GM21717 (cell line): Measurements from ENCODE around the gene CHD9.
"Not testable (repeated sequence)": the region's sequence is repeated elsewhere in the genome, so short reads cannot be mapped to it uniquely, and the experiment has no call there.

Experiments
- ATAC-seq: cut with Tn5 transposase; IDR thresholded peaks from one replicate; pipeline ENCODE4 v1.9.1; 2021; ENCODE audit warnings: mild to moderate bottlenecking, moderate library complexity; ENCODE audit not compliant: unreplicated experiment

CHD9 gene

DNA sequence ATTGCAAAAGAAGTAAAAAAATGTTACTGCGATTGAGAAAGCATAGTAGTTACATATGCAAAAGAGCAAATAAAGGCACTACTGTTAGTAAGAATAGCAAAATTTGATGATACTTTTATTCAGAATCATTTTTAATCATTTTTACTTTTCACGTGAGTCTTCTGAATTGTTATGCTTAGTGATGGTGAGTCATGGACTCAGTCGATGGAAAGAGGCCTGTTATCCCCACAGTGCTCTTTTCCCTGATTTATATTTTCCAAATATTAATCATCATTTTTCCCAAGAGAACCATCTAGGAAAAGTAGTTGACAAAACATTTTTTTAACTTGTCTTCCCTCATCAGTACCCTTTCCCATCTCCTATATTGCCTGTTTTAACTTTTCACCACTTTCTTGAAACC is 181.1 kb downstream of the CHD9 start:
- no peak for ATAC-seq

DNA sequence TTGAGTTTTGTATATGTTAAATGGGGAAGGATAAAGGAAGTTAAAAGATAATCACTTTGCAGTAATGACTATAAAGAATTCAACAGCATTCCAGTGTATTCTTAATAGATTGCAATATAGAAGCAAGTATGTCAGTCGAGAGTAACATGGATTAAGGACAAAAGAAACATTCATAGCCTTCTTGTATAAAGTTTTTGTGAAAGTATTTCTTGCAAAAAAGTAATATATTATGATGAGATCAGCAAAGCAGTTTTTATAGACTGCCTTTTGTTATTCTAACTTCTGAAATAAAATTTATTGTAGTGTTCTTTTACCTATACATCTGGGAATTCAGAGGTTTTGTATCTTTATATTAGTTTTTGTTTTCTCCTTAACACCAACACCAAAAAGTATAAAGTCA is 194.5 kb downstream of the CHD9 start:
- no peak for ATAC-seq

DNA sequence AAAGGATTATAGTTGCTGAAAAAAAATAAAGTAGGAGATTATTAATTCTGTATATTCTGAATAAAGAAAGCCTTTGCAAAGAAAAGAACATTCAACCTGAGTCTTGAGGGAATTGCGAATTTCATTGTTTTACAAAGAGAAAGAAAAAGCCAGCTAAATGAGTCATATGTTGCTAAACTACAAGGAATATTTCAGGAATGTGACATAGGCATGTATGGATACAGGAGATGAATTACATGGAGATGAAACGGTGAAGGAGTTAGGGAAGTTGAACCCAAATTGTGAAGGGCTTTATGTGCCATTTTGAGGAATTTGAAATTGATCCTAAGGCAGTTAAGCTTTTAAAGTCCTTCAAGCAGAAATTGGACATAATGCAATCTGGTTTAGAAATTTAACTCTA is 202.2 kb downstream of the CHD9 start:
- no peak for ATAC-seq

DNA sequence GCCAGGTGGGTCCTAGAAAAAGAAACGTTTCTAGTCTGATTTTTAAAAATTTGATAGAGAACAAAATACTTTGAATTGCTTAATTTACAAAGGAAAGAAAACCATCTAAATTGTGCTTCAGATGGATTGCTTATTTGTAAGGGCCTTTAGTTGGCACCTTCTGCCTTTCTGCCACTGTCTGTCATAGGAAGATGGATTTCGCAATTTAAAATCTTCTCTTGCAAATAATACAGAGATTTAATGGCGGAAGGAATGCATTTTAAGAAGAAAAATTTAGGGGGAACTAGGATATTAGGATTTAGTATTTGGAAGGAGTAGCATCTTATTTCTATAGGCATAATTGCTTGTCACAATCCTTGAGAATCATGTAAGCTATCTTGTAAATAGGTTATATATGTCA is 204.0 kb downstream of the CHD9 start:
- no peak for ATAC-seq

DNA sequence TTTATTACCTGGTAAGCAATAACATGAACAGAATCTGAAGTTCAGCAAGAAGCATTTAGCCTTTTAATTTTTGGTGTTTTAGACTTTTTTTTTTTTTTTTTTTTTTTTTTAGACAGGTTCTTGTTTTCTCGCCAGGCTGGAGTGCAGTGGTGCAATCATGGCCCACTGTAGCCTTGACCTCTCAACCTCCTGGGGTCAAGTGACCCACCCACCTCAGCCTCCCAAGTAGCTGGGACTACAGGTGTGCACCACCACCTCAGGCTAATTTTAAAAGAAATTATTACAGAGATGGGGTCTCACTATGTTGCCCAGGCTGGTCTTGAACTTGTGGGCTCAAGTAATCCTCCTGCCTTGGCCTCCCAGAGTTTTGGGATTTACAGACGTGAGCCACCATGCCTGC is 206.5 kb downstream of the CHD9 start:
- no peak for ATAC-seq

DNA sequence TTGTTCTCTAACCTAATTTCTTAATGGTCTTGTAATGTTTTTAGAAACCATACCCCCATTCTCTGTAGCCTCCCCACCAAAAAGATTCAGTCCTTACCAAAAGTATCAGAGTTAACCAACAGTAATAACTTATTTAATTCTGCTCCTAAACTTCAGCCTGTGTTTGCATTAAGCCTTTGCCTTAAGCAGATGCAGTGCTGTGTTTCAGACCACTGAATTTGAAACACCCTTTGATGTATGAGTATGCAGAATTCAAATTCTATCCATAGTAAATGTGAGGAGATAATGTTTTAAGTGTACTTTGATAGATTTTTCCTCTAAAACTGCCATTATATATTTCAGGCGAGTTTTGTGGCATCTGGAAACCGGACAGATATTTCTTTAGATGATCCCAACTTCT is 207.9 kb downstream of the CHD9 start:
- ATAC-seq, result no peak

DNA sequence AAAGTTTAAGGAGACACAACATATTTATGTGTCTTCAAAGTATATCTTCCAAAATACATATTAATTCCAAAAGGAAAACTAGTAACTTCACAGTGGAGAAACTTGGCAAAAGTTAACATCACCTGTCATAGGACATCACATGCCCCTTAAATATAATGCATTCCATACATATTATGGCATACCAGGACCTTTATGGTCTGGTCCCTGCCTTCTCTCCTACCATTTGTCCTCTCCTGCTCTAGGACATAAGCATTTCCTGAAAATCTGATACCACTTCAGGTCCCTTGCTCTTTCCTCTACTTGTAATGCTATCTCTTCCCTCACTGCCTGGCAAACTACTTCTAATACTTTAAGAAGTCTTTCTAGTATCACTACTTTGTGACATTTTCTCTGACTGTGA is 211.4 kb downstream of the CHD9 start:
- ATAC-seq, result no peak

DNA sequence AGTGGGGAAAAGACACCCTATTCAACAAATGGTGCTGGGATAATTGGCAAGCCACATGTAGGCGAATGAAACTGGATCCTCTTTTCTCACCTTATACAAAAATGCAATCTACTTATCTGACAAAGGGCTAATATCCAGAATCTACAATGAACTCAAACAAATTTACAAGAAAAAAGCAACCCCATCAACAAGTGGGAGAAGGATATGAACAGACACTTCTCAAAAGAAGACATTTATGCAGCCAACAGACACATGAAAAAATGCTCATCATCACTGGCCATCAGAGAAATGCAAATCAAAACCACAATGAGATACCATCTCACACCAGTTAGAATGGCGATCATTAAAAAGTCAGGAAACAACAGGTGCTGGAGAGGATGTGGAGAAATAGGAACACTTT is 223.7 kb downstream of the CHD9 start:
- not testable (repeated sequence) for ATAC-seq

DNA sequence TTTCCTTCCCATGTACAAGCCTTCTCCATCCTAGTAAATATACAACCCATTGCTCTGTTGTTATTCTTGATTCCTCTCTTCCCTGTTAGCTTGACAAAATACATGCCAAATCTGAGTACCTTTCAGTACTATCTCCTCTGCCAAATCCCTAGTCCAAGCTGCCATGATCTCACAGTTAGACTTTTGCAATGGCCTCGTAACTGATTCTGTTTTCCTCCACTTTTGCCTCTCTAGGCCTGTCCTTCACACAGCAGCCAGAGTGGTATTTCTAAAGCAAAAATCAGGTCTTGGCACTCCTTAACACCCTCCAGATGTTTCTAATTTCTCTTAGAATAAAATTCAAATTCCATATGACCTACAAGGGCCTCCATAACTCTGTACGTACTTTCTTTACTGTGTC is 226.5 kb downstream of the CHD9 start:
- ATAC-seq, result no peak

DNA sequence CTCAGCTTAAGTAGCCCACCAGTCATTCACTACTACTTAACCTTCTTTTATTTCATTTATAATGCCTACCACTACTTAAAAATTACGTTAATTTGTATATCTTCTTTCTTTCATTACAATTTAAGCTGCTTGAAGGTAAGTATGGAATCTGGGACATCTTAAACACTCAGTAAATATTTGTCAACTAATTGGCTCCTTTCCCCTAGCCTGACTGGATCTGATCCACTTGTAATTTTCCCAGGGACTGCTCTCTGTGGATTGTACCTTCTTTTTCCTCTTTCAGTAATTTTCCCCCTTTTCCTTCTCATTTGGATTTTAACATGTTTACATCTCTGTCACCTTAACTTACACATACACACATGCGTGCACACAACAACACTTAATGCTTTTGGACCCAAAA is 227.1 kb downstream of the CHD9 start:
- no peak for ATAC-seq

DNA sequence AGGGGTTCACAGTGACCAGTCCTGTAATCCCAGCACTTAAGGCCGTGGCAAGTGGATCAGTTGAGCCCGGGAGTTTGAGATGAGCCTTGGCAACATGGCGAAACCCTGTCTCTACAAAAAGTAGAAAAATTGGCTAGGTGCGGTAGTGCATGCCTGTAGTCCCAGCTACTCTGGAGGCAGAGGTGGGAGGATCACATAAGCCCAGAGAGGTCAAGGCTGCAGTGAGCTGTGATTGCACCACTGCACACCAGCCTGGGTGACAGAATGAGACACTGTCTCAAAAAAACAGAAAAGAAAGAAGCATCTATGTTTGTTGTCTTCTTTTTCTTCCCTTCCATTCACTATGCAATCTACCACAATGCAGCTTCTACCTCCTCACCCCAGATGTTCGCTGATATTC is 227.5 kb downstream of the CHD9 start:
- ATAC-seq, result no peak

DNA sequence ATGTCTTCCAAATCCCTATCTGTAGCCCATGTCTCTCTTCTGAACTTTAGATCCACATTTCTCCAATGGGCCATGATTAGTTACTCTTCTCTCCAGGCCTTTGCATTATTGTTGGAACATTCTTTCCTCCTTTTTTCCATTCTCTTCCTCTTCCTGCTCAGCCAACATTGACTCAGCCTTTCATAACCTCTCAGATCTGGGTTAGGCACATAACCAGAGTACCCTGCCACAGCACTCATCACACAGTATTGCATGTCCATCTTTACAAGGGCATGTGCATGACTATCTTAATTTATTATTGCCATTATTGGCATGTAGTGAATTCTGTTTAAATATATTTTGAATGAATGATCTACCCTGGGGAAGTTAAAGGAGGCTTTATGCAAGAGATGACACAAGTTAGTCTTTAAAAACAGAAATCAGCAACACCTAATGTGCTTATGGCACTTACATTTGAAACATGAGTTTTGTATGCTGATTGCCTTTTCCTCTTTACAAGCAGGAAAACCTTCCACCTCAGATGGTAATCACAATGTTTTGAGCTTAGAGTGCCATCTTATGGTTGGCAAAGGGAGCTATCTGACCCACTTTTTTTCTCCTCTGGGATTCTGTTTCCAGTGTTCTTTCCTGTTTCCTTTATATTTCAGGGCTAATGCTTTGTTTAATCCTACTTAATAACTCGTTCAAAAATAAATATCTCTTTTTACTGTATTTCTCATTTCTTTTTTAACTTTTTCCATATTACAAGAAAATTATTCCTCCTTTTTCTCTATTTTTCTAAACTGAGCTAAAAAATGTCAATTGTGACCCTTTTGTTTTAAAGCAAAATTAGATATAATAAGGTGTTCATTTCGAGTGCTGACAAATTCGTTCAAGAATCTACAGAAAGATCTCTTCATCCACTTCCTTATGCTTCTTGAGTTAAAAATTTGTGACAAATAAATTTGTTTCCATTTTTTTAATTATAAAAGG is 228.5 kb downstream of the CHD9 start:
- ATAC-seq, result no peak

DNA sequence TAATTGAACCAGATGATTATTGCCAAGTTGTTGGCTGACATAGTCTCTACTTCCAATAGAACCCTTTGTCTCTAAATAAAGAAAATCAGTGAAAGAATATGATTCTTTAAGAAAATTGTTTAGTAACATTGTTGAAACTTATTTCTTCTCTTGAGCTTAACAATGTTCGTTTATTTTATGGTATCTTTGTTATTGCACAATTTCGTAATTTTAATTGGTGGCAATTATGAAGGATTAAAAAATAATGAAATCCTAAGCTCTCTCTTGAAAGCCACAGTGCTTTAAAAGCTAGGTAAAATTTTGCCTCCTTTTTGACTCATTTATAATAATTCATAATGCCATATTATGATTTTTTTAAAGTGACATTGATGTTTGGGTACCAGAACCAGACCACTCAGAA is 230.4 kb downstream of the CHD9 start:
- no peak for ATAC-seq

DNA sequence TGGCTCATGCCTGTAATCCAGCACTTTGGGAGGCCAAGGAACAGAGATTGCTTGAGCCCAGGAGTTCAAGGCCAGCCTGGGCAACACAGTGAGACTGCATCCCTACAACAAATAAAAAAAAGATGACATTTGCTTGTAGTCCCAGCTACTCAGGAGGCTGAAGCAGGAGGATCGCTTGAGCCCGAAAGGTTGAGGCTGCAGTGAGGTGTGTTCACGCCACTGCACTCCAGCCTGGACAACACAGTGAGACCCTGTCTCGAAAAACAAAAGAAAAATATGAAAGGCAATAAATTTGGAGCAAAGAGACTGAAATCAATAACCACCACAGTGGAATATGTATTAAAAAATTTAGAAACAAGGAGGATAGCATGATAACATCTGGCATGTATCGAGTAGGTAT is 235.7 kb downstream of the CHD9 start:
- no peak for ATAC-seq

DNA sequence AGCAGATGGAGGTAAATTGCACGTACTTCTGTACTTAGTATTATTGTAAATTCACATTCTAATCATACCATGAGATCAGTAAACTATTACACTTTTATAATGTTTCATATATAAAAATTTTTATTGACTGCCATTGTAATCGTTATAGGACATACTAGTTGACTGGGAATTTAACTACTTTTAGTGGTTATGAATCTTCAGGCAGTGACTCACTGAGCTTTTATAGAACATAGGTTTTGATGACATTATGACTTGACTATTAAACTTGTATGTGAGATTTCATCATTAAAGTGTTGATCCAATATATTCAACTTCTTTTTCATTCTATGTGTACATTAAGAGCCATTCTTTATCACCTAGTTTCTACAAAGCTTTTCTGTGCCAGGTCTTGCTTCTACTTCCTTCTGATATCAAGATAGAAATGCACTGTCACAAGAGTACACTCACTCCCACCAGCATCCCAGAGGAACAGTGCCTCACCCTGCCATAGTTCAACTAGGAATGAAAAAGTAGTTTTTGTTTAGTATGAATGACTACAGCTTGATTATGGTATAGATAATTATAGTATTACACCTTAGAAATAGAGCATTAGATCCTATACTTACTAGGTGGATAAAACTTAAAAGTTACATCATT is 237.1 kb downstream of the CHD9 start:
- no peak for ATAC-seq

DNA sequence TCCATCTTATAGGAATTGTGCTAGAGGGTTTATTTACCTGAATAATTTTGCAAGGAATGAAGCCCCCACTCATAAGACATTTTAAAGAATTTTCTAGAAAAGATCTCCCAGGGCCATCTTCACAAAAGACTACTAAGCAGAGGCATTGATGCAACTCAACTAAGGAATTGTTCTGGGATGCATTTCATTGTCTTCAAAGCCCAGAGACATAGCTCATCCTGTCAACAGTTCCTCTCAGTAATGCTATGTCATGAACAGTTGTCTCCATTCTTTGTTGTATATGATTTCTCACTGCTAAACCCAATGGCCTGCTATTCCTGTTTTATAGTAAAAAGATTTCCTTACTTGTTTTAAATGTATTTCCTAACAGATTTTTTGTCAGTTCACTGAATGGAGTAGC is 242.7 kb downstream of the CHD9 start:
- no peak for ATAC-seq

DNA sequence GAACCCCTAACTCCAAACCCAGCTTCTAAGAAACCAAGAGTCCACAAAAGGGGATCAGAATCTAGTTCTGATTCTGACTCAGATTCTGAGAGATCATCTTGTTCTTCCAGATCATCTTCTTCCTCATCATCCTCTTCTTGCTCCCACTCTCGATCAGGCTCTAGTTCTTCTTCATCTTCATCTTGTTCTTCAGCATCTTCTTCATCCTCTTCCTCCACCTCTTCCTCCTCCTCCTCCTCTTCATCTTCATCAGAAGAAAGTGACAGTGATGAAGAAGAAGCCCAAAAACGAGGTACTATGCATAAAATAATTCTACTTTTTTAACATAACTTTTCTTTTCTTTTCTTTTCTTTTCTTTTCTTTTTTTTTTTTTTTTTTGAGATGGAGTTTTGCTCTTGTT is 249.5 kb downstream of the CHD9 start:
- ATAC-seq, result no peak

DNA sequence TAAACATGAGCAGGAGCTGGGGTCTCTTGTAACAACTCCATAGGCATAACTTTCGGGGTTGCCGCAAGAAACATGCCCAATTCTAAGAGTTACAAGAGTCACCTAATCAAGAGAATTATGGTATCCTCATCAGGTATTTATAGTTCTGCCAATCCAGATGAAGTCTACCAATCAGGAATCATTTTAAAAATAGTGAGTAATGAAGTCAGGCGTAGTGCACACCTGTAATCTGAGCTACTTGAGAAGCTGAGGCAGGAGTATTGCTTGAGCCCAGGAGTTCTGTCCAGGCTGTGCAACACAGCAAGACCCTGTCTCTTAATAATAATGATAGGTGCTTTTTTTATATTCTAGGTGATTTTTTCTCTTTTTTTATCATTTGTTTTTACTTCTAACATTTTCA is 251.0 kb downstream of the CHD9 start:
- no peak for ATAC-seq

DNA sequence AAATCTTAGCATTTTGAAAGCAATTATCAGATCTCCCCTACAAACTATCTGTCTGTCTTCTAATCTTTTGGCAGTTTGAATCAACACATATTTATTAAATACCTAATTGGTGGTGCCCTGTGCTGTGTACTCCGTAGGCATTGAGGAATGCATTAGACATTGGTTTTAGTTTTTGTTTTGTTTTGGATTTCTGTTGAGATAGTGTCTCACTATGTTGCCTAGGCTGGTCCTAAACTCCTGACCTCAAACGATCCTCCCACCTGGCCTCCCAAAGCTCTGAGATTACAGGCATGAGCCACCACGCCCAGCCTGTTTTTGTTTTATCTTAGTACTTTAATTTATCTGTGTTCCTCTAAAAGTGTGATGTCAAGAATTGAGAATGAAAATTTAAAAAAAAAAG is 254.7 kb downstream of the CHD9 start:
- ATAC-seq, result no peak

DNA sequence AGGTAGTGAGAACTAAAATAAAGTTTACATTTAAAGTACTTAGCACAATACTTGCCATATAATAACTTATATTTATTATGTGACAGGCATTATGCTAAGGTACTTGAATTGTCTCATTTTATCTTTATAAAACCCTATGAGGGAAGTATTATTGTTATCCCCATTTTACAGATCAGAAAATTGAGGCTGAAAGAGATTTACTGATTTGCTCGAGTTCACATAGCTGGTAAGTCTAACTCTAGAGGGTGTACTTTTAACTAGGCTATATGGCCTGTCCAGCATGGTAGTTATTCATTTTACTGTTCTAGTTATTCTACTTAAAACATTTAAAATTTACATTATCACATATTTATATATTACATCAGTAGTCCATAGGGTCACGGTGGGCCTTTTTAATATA is 266.2 kb downstream of the CHD9 start:
- ATAC-seq, result no peak

DNA sequence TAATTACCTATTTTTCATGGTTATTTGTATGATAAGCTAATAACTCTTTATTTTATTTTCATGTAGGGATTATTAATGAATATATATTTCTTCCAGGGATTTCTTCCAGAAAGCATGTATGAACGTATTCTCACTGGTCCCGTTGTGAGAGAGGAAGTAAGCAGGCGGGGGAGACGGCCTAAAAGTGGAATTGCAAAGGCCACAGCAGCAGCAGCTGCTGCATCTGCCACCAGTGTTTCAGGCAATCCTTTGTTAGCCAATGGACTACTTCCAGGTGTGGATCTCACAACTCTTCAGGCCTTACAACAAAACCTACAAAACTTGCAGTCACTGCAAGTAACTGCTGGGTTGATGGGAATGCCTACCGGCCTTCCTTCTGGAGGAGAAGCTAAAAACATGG is 269.1 kb downstream of the CHD9 start:
- ATAC-seq, result no peak

DNA sequence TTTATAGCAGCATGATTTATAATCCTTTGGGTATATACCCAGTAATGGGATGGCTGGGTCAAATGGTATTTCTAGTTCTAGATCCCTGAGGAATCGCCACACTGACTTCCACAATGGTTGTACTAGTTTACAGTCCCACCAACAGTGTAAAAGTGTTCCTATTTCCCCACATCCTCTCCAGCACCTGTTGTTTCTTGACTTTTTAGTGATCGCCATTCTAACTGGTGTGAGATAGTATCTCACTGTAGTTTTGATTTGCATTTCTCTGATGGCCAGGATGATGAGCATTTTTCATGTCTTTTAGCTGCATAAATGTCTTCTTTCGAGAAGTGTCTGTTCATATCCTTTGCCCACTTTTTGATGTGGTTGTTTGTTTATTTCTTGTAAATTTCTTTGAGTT is 276.2 kb downstream of the CHD9 start:
- not testable (repeated sequence) for ATAC-seq
